Endothelial cell of umbilical vein (primary cell): ENCODE measurements around the gene NIN.

ENCODE experiments used
- CTCF ChIP-seq, 2 donors: IDR thresholded peaks; 1 replicate in 1 of 2; 2 replicates in 1 of 2; pipeline ENCODE4 v1.5.1; 2011; ENCODE audit warnings: low read length in 2 of 2, mild to moderate bottlenecking in 2 of 2, moderate library complexity in 2 of 2, control low read depth in 1 of 2, inconsistent platforms in 1 of 2, low read depth in 1 of 2; ENCODE audit not compliant: insufficient read depth in 1 of 2; ENCODE audit errors: extremely low read depth in 1 of 2
- EZH2 ChIP-seq: IDR thresholded peaks from 2 replicates; pipeline ENCODE4 v1.6.1; 2012; ENCODE audit warnings: borderline replicate concordance, low read depth, mild to moderate bottlenecking, moderate library complexity, low read length, inconsistent platforms; ENCODE audit not compliant: severe bottlenecking
- GATA2 ChIP-seq: IDR thresholded peaks from 2 replicates; pipeline ENCODE4 v1.7.0; 2011; ENCODE audit warnings: low read depth, mild to moderate bottlenecking, moderate library complexity, mixed read lengths, low read length; ENCODE audit not compliant: insufficient read length, insufficient read depth
- JUN ChIP-seq: IDR thresholded peaks from 2 replicates; pipeline ENCODE4 v1.6.1; 2011; ENCODE audit warnings: borderline replicate concordance, low read depth; ENCODE audit not compliant: insufficient read length, insufficient read depth
- MYC ChIP-seq: IDR thresholded peaks from one replicate; pipeline ENCODE4 v1.6.1; 2011; ENCODE audit warnings: mild to moderate bottlenecking, low read depth, low read length
- POLR2A ChIP-seq: IDR thresholded peaks from 2 replicates; pipeline ENCODE4 v1.6.1; 2012; ENCODE audit warnings: low read depth, mild to moderate bottlenecking, control low read depth, low read length
- POLR2AphosphoS5 ChIP-seq: IDR thresholded peaks from 2 replicates; pipeline ENCODE4 v1.6.1; 2012; ENCODE audit warnings: low read depth, mild to moderate bottlenecking, control low read depth, low read length, moderate library complexity; ENCODE audit not compliant: insufficient read depth

- TF ChIP-seq POLR2A, result no peak
- no peak for TF ChIP-seq CTCF (IDR thresholded peaks at IDR 0.05; ENCODE audit: extremely low read depth in 1 of 2, insufficient read depth in 1 of 2, low read depth in 1 of 2, low read length in 2 of 2)
- TF ChIP-seq EZH2, result no peak
- no peak for TF ChIP-seq MYC
- TF ChIP-seq POLR2AphosphoS5, result no peak
- no peak for TF ChIP-seq GATA2
- TF ChIP-seq JUN, result no peak
These were observed 38.9 kb downstream of the NIN start for GRCh38 chr14:50792051-50792477.
